ENCODE data around the gene FRMD3.

GRCh38 chr9:83334320-83334719 is 203.9 kb downstream of the FRMD3 start:
- TF ChIP-seq GATA2 (IDR thresholded peaks at IDR 0.05; ENCODE audit: low read depth, low read length) (no peak), GATA3 (IDR thresholded peaks at IDR 0.05; ENCODE audit: low read depth, low read length) (no peak)
